ENCODE data around the gene TCTN1. TPM values are rescaled to one million over a fixed set of nuclear protein-coding genes. Genes with fewer than 3 reads are reported as not detected.
A peak's percentile ranks its signal among the peaks of the same experiment; 100 is the strongest.
"Not testable (repeated sequence)": the region's sequence is repeated elsewhere in the genome, so short reads cannot be mapped to it uniquely, and the experiment has no call there.

TCTN1 gene
- total RNA-seq, 2 experiments from 2014 or later: 5.0 to 5.5 TPM

DNA sequence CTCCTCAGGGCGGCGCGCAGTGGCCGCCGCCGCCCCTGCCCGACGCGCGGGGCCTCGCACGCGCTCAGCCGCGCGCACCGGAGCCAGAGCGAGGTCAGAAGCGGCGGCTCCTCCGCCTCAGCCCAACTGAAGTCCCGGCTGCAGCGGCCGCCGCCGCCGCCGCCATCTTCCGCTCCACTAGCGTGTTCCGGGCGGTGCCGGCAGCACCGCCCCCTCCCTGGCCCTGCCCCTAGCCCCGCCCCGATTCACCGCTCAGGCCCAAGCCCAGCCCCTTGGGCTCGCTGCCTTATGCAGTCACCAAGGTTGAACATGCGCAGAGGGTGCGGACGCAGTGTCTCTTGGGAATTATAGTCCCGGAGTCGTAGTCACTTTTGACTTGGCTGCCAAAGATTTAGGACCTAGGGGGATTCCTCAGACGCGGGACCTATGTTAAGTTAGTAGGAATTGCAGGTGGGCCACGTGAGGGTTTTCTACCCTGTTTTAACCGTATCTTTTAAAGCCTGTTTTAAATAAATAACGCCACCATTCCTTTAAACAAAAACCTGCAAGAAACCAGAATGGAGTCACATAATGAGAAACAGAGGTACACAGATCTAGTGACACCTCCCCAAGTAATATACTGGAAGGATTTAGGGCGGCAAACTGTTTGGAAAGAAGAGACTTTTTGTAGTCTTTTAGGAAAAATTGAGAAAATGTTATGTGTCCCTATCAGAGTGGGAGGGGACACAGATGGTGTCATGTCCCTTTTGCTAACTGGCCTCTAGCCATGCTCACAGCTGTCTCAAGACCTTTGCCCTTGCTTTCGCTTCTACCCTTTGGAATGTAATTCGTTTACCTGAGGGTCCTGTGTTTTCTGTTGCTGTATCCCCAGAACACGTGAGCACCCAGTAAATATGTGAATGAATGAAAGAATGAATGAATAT lies 30.5 kb upstream of the TCTN1 start, which contains the start of gene PPTC7:
Gene PPTC7, minus strand, starts transcription at position 182 of the 923 bp plus-strand sequence. CDS start 287 bp downstream, outside the sequence.
- ATAC-seq (ENCODE audit: poor library complexity): peak; percentile 92
- intact Hi-C loops (cut with DNase I, micrococcal nuclease): loop anchor here (2.0 to 5.0 kb wide), 3 partner anchors 21 to 81 kb away; partner anchors contain the start of genes RAD9B (in 2 of the 2) and VPS29 (in 2 of the 2)

DNA sequence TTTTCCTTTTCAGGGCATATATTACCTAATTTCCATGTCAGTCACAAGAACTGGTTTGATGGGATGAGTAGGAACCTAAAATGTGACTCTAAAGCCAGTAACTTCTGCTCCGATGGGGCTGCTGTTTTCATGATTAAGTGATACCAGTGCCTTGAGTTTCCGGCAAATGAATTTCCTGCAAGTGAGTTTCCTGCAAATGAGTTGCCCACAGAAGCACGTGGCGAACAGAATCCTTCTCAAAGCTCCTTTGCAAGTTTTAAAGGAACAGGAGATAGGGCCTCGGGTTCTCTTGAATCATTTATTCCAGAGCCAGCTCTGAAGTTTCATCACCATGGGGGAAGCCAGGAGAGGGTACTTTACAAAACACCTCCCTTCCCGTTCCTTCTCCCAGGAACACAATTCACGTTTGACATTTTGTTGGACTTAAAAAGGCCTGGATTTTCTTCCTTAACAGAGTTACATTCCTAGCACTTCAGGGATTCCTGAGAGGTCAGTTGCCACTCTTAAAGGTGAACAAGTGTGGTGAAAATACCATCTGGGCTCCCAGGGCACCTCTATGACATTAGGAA lies 28.6 kb upstream of the TCTN1 start:
- peaks cover 12% of the 10 kb centered on the region for H3K36me3 Mint-ChIP-seq (ENCODE audit: low read depth)
- Histone ChIP-seq H3K27me3 (ENCODE audit: control insufficient read depth in 1 of 2, insufficient read depth in 2 of 2, low read length in 2 of 2) (no peaks in the 10 kb centered on the region), H3K36me3 (ENCODE audit: insufficient read depth, low read length) (no peaks in the 10 kb centered on the region), H3K9me3 (ENCODE audit: control insufficient read depth in 1 of 2, insufficient read depth in 1 of 2, low read length in 2 of 2) (no peaks in the 10 kb centered on the region), H3K4me3 (ENCODE audit: low read length) (peak overlapping the region; percentile 17), H3K4me1 (ENCODE audit: insufficient read depth, low read length) (peaks cover 55% of the 10 kb centered on the region), H3K27ac (ENCODE audit: low read depth in 1 of 2, low read length in 2 of 2) (peak overlapping the region; percentile 39 to 52)
- no peaks in the 10 kb centered on the region for H3K9me3 Mint-ChIP-seq
- peak overlapping the region; percentile 97 for H3K4me3 Mint-ChIP-seq
- peak in 7 of 14 experiments; percentile 43 to 70 (median 60) for DNase-seq
- peaks cover 55% of the 10 kb centered on the region for H3K4me1 Mint-ChIP-seq (ENCODE audit: low read depth)
- intact Hi-C loops (cut with DNase I, micrococcal nuclease): no loop called here
- POLR2A ChIA-PET: interaction anchor here (1.3 to 3.4 kb wide), 6 partner anchors 15 to 135 kb away, joined by 5 to 18 read pairs (median 8); partner anchors contain the start of genes ARPC3, FAM216A, GPN3 and RAD9B
- H3K27ac Mint-ChIP-seq: peak overlapping the region; percentile 92
- CTCF ChIA-PET: interaction anchor here (1.6 to 2.6 kb wide), 6 partner anchors 16 to 135 kb away, joined by 3 to 19 read pairs (median 7); partner anchors contain the start of genes ARPC3, FAM216A, RAD9B and VPS29
- ATAC-seq (ENCODE audit: poor library complexity): no peak
- TF ChIP-seq, protein P1, sequence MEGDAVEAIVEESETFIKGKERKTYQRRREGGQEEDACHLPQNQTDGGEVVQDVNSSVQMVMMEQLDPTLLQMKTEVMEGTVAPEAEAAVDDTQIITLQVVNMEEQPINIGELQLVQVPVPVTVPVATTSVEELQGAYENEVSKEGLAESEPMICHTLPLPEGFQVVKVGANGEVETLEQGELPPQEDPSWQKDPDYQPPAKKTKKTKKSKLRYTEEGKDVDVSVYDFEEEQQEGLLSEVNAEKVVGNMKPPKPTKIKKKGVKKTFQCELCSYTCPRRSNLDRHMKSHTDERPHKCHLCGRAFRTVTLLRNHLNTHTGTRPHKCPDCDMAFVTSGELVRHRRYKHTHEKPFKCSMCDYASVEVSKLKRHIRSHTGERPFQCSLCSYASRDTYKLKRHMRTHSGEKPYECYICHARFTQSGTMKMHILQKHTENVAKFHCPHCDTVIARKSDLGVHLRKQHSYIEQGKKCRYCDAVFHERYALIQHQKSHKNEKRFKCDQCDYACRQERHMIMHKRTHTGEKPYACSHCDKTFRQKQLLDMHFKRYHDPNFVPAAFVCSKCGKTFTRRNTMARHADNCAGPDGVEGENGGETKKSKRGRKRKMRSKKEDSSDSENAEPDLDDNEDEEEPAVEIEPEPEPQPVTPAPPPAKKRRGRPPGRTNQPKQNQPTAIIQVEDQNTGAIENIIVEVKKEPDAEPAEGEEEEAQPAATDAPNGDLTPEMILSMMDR (IDR thresholded peaks at IDR 0.05): no peak
- H3K27me3 Mint-ChIP-seq: no peaks in the 10 kb centered on the region

More for the DNA sequence above, 30.5 kb upstream of the TCTN1 start, which contains the start of gene PPTC7:
- H3K36me3 Mint-ChIP-seq (ENCODE audit: low read depth): peaks cover 23% of the 10 kb centered on the region
- CTCF ChIA-PET: interaction anchor here (1.6 to 2.6 kb wide), 3 partner anchors 18 to 133 kb away, joined by 3 to 19 read pairs (median 11); partner anchors contain the start of gene ARPC3
- peak within 1 kb of the TSS; percentile 64 to 91 for H3K27ac ChIP-seq (ENCODE audit: low read depth in 1 of 2, low read length in 2 of 2)
- peak within 1 kb of the TSS; percentile 95 for H3K4me3 ChIP-seq (ENCODE audit: low read length)
- no peaks in the 10 kb centered on the region for H3K27me3 ChIP-seq (ENCODE audit: control insufficient read depth in 1 of 2, insufficient read depth in 2 of 2, low read length in 2 of 2)
- no peaks in the 10 kb centered on the region for H3K36me3 ChIP-seq (ENCODE audit: insufficient read depth, low read length)
- H3K4me1 ChIP-seq (ENCODE audit: insufficient read depth, low read length): peaks cover 67% of the 10 kb centered on the region
- DNase-seq: peak; percentile 96 to 98 (median 97)
- POLR2A ChIA-PET: interaction anchor here (2.0 kb wide), 1 partner anchor 20 kb away, joined by 10 read pairs; no protein-coding TSS in a partner anchor
- H3K4me3 Mint-ChIP-seq: peak within 1 kb of the TSS; percentile 97
- H3K4me1 Mint-ChIP-seq (ENCODE audit: low read depth): peaks cover 68% of the 10 kb centered on the region
- H3K9me3 ChIP-seq (ENCODE audit: control insufficient read depth in 1 of 2, insufficient read depth in 1 of 2, low read length in 2 of 2): no peaks in the 10 kb centered on the region
- TF ChIP-seq, protein P1 (IDR thresholded peaks at IDR 0.05): no peak
- H3K9me3 Mint-ChIP-seq: no peaks in the 10 kb centered on the region
- H3K27me3 Mint-ChIP-seq: no peaks in the 10 kb centered on the region
- peak within 1 kb of the TSS; percentile 96 for H3K27ac Mint-ChIP-seq

DNA sequence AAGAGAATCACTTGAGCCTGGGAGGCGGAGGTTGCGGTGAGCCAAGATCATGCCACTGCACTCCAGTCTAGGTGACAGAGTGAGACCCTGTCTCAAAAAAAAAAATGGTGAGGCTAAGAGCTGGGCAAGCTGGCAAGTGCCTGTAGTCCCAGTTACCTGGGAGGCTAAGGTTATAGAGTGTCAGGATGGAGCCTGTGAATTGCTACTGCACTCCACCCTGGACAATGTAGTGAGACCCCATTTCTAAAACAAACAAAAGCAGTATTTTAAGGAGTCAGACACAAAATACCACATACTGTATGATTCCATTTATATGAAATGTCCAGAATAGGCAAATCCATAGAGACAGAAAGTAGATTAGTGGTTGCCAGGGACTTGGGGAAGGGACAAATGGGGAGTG lies 26.8 kb upstream of the TCTN1 start:
- H3K4me3 Mint-ChIP-seq; H3K9me3 ChIP-seq (ENCODE audit: control insufficient read depth in 1 of 2, insufficient read depth in 1 of 2, low read length in 2 of 2); CTCF ChIA-PET; H3K27me3 Mint-ChIP-seq; H3K4me3 ChIP-seq (ENCODE audit: low read length); H3K27ac Mint-ChIP-seq; intact Hi-C loops (cut with DNase I, micrococcal nuclease); DNase-seq; H3K27ac ChIP-seq (ENCODE audit: low read depth in 1 of 2, low read length in 2 of 2); H3K36me3 ChIP-seq (ENCODE audit: insufficient read depth, low read length); H3K9me3 Mint-ChIP-seq; ATAC-seq (ENCODE audit: poor library complexity); H3K36me3 Mint-ChIP-seq (ENCODE audit: low read depth); H3K27me3 ChIP-seq (ENCODE audit: control insufficient read depth in 1 of 2, insufficient read depth in 2 of 2, low read length in 2 of 2): not testable (repeated sequence)
- peaks cover 55% of the 10 kb centered on the region for H3K4me1 Mint-ChIP-seq (ENCODE audit: low read depth)
- POLR2A ChIA-PET: interaction anchor here (3.4 kb wide), 1 partner anchor 119 kb away, joined by 18 read pairs; the partner anchor contains the start of genes FAM216A and GPN3
- peaks cover 54% of the 10 kb centered on the region for H3K4me1 ChIP-seq (ENCODE audit: insufficient read depth, low read length)
